ENCODE data around the gene ARHGAP15. TPM values are rescaled to one million over a fixed set of nuclear protein-coding genes. Genes with fewer than 3 reads are reported as not detected.

Gene ARHGAP15
- total RNA-seq, 3 donors from 2014 or later (not counting 1 experiment from before 2014, with no cell fraction given), result 148 to 168 (median 165) TPM

- ATAC-seq, result no peak
- H3K27me3 ChIP-seq (ENCODE audit: control insufficient read depth, insufficient read depth, low read length), result no peaks in the 10 kb centered on the region
- no peak overlapping the region for H3K27ac ChIP-seq (ENCODE audit: low read length)
- intact Hi-C loops (cut with micrococcal nuclease), result no loop called here
- H3K4me1 Mint-ChIP-seq, result peaks cover 42 to 46% of the 10 kb centered on the region in 2 donors
- H3K36me3 Mint-ChIP-seq, result no peaks in the 10 kb centered on the region
- H3K4me3 Mint-ChIP-seq, result no peak overlapping the region
- H3K36me3 ChIP-seq (ENCODE audit: control insufficient read depth, insufficient read depth, low read length), result peaks cover 4% of the 10 kb centered on the region
- no peaks in the 10 kb centered on the region for H3K27me3 Mint-ChIP-seq (ENCODE audit: low read depth in 2 of 2)
- no peaks in the 10 kb centered on the region for H3K9me3 Mint-ChIP-seq
- WGBS (ENCODE audit: insufficient coverage), result no CpG with 5 or more reads among the region's 3 CpGs
- no peak overlapping the region for H3K27ac Mint-ChIP-seq
- peaks cover 6% of the 10 kb centered on the region for H3K4me1 ChIP-seq (ENCODE audit: control insufficient read depth, insufficient read depth, low read length)
- no peak overlapping the region for H3K4me3 ChIP-seq (ENCODE audit: low read length)
- no peak for DNase-seq
- no peaks in the 10 kb centered on the region for H3K9me3 ChIP-seq (ENCODE audit: control insufficient read depth, insufficient read depth, low read length)
- no peak for TF ChIP-seq CTCF (IDR thresholded peaks at IDR 0.05)
Observed at GRCh38 chr2:143455317-143455716, 326.1 kb downstream of the ARHGAP15 start.

- WGBS (ENCODE audit: insufficient coverage), result 96% methylated on average over 6 of the region's 7 CpGs
- H3K27me3 ChIP-seq (ENCODE audit: control insufficient read depth, insufficient read depth, low read length), result no peaks in the 10 kb centered on the region
- no peak for ATAC-seq
- Mint-ChIP-seq H3K36me3 (no peaks in the 10 kb centered on the region), H3K27ac (no peak overlapping the region), H3K4me3 (no peak overlapping the region), H3K4me1 (peaks cover 30 to 32% of the 10 kb centered on the region in 2 donors), H3K27me3 (ENCODE audit: low read depth in 2 of 2) (no peaks in the 10 kb centered on the region), H3K9me3 (no peaks in the 10 kb centered on the region)
- DNase-seq, result no peak
- H3K27ac ChIP-seq (ENCODE audit: low read length), result no peak overlapping the region
- no peaks in the 10 kb centered on the region for H3K9me3 ChIP-seq (ENCODE audit: control insufficient read depth, insufficient read depth, low read length)
- intact Hi-C loops (cut with micrococcal nuclease), result no loop called here
- no peak for TF ChIP-seq CTCF (IDR thresholded peaks at IDR 0.05)
- no peaks in the 10 kb centered on the region for H3K4me1 ChIP-seq (ENCODE audit: control insufficient read depth, insufficient read depth, low read length)
- peaks cover 4% of the 10 kb centered on the region for H3K36me3 ChIP-seq (ENCODE audit: control insufficient read depth, insufficient read depth, low read length)
- no peak overlapping the region for H3K4me3 ChIP-seq (ENCODE audit: low read length)
Observed at GRCh38 chr2:143458258-143459190, 329.3 kb downstream of the ARHGAP15 start.

GRCh38 chr2:143460382-143460781 is 331.2 kb downstream of the ARHGAP15 start:
- Mint-ChIP-seq H3K4me3 (no peak overlapping the region), H3K27me3 (ENCODE audit: low read depth in 2 of 2) (no peaks in the 10 kb centered on the region), H3K27ac (no peak overlapping the region), H3K4me1 (peaks cover 17 to 19% of the 10 kb centered on the region in 2 donors), H3K36me3 (no peaks in the 10 kb centered on the region), H3K9me3 (no peaks in the 10 kb centered on the region)
- no peaks in the 10 kb centered on the region for H3K9me3 ChIP-seq (ENCODE audit: control insufficient read depth, insufficient read depth, low read length)
- peaks cover 4% of the 10 kb centered on the region for H3K36me3 ChIP-seq (ENCODE audit: control insufficient read depth, insufficient read depth, low read length)
- TF ChIP-seq CTCF (IDR thresholded peaks at IDR 0.05), result no peak
- no peak for ATAC-seq
- no peaks in the 10 kb centered on the region for H3K4me1 ChIP-seq (ENCODE audit: control insufficient read depth, insufficient read depth, low read length)
- DNase-seq, result no peak
- H3K4me3 ChIP-seq (ENCODE audit: low read length), result no peak overlapping the region
- no peak overlapping the region for H3K27ac ChIP-seq (ENCODE audit: low read length)
- intact Hi-C loops (cut with micrococcal nuclease), result no loop called here
- no peaks in the 10 kb centered on the region for H3K27me3 ChIP-seq (ENCODE audit: control insufficient read depth, insufficient read depth, low read length)

Measured in natural killer cell (primary cell).